ENCODE measurements around the gene LONP2.

The LONP2 gene

GRCh38 chr16:48321317-48322036, 77.4 kb downstream of the LONP2 start:
- TF ChIP-seq CTCF (conservative IDR thresholded peaks at IDR 0.05; ENCODE audit: low read depth, low read length): no peak
- no peak for DNase-seq (ENCODE audit: low read depth)
- H3K4me3 ChIP-seq (ENCODE audit: low read length): no peak overlapping the region

GRCh38 chr16:48323783-48324775, 80.0 kb downstream of the LONP2 start:
- H3K4me3 ChIP-seq (ENCODE audit: low read length): no peak overlapping the region
- DNase-seq (ENCODE audit: low read depth): no peak
- no peak for TF ChIP-seq CTCF (conservative IDR thresholded peaks at IDR 0.05; ENCODE audit: low read depth, low read length)

- DNase-seq (ENCODE audit: low read depth): no peak
- TF ChIP-seq CTCF (conservative IDR thresholded peaks at IDR 0.05; ENCODE audit: low read depth, low read length): no peak
- H3K4me3 ChIP-seq (ENCODE audit: low read length): no peak overlapping the region
Measured at GRCh38 chr16:48326915-48327314, 82.8 kb downstream of the LONP2 start.

GRCh38 chr16:48329138-48329537, 85.0 kb downstream of the LONP2 start:
- DNase-seq (ENCODE audit: low read depth): no peak

GRCh38 chr16:48330189-48330840, 86.2 kb downstream of the LONP2 start:
- DNase-seq (ENCODE audit: low read depth): no peak
- TF ChIP-seq CTCF (conservative IDR thresholded peaks at IDR 0.05; ENCODE audit: low read depth, low read length): no peak
- no peak overlapping the region for H3K4me3 ChIP-seq (ENCODE audit: low read length)

More at GRCh38 chr16:48329138-48329537, 85.0 kb downstream of the LONP2 start:
- TF ChIP-seq CTCF (conservative IDR thresholded peaks at IDR 0.05; ENCODE audit: low read depth, low read length): no peak
- H3K4me3 ChIP-seq (ENCODE audit: low read length): no peak overlapping the region

GRCh38 chr16:48330841-48331192, 86.7 kb downstream of the LONP2 start:
- DNase-seq (ENCODE audit: low read depth): no peak
- TF ChIP-seq CTCF (conservative IDR thresholded peaks at IDR 0.05; ENCODE audit: low read depth, low read length): no peak
- no peak overlapping the region for H3K4me3 ChIP-seq (ENCODE audit: low read length)

Data from retinal pigment epithelial cell (primary cell).